Smooth muscle cell (in vitro differentiated cells): ENCODE results near the gene MRC1. TPM values are rescaled to one million over a fixed set of nuclear protein-coding genes. Genes with fewer than 3 reads are reported as not detected.

ENCODE experiments used
- DNase-seq: peaks from one replicate; lab custom pipeline; 2025; ENCODE audit not compliant: unreplicated experiment; lab: John Stamatoyannopoulos, UW
- H2AFZ ChIP-seq: fragments of 200-600 bp; sonication (generic); 2 replicates; pipeline ENCODE4 v1.6.0; 2016; ENCODE audit warnings: antibody characterized with exemption, low read depth, mild to moderate bottlenecking
- H3F3A ChIP-seq: fragments of 200-600 bp; sonication (generic); 2 replicates; pipeline ENCODE4 v1.6.0; 2017; ENCODE audit warnings: antibody characterized with exemption, low read depth
- H3K27ac ChIP-seq: fragments of 200-600 bp; sonication (generic); 2 replicates; pipeline ENCODE4 v1.5.1; 2016; ENCODE audit warnings: low read depth, mild to moderate bottlenecking
- H3K27me3 ChIP-seq: fragments of 200-600 bp; sonication (generic); 2 replicates; pipeline ENCODE4 v1.6.1; 2016; ENCODE audit warnings: low read depth, mild to moderate bottlenecking
- H3K36me3 ChIP-seq: fragments of 200-600 bp; sonication (generic); 2 replicates; pipeline ENCODE4 v1.5.1; 2016; ENCODE audit warnings: low read depth
- H3K4me1 ChIP-seq: fragments of 200-600 bp; sonication (generic); 2 replicates; pipeline ENCODE4 v1.5.1; 2016; ENCODE audit warnings: low read depth
- H3K4me2 ChIP-seq: fragments of 200-600 bp; sonication (generic); 2 replicates; pipeline ENCODE4 v1.6.0; 2016; ENCODE audit warnings: mild to moderate bottlenecking
- H3K4me3 ChIP-seq: fragments of 200-600 bp; sonication (generic); 2 replicates; pipeline ENCODE4 v1.5.1; 2016; ENCODE audit warnings: mild to moderate bottlenecking
- H3K79me2 ChIP-seq: fragments of 200-600 bp; sonication (generic); 2 replicates; pipeline ENCODE4 v1.6.0; 2016; ENCODE audit warnings: low read depth, mild to moderate bottlenecking
- H3K9ac ChIP-seq: fragments of 200-600 bp; sonication (generic); 2 replicates; pipeline ENCODE4 v1.6.0; 2016; ENCODE audit warnings: low read depth
- H3K9me3 ChIP-seq: fragments of 200-600 bp; sonication (generic); replicated peaks from 2 replicates; pipeline ENCODE4 v1.5.1; 2016; ENCODE audit warnings: low read depth
- H4K20me1 ChIP-seq: fragments of 200-600 bp; sonication (generic); 2 replicates; pipeline ENCODE4 v1.6.0; 2016; ENCODE audit warnings: low read depth
- WGBS: methylation state at CpG from one replicate; pipeline ENCODE4 v1.1.7; 2016; ENCODE audit warnings: low lambda C conversion rate; 5-methylcytosine and 5-hydroxymethylcytosine counted together
- polyA plus RNA-seq: library from polyadenylated mRNA; unstranded; fragments of >200 nt; fragmentation: Nextera tagmentation; extraction: Ambion mirVana; gene quantifications from 2 replicates; pipeline ENCODE4 v1.2.1, GENCODE V29; 2016
- total RNA-seq: library from RNA; depleted of rRNA; stranded (reverse); fragments of >200 nt; gene quantifications from 2 replicates; pipeline ENCODE4 v1.2.3, GENCODE V29; 2014
- TF ChIP-seq, protein P1 (sequence below): fragments of 200-600 bp; sonication (generic); IDR thresholded peaks from 2 replicates; pipeline ENCODE4 v1.5.1; 2017; ENCODE audit warnings: borderline replicate concordance, mild to moderate bottlenecking, antibody characterized with exemption; ENCODE audit not compliant: insufficient read depth, poor library complexity, severe bottlenecking

The MRC1 gene
- total and polyA plus RNA-seq, 2 experiments from 2014 or later = not detected

DNA sequence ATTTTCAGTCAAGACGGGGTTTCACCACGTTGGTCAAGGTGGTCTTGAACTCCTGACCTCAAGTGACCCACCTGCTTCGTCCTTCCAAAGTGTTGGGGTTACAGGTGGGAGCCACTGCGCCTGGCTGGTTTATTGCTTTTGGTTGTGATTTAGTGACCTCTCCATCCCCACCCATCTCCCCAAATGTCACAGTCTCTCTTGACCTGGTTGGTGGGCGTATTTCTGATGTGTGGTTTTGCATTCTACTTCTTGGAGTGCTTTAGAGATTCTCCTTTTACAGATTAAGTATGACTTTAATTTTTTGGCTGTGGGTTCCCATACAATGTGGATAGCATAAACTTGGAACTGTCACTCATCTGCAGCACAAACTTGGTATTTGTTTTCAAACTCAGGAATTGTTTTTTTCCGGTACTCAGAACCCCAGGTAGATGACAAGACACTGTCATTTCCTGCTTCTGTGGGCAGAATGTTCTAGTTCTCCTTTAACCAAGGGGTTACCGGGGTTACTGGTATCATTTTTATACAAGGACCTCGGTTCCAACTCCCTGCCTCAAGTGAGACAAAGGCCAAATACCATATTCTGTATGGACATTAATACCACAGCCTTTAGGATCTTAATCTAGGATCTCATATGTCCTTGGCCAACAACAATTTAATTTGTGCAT, 50.5 kb downstream of the MRC1 start:
- Histone ChIP-seq H4K20me1 (no peaks in the 10 kb centered on the region), H3K27me3 (no peaks in the 10 kb centered on the region), H3K9ac (no peak overlapping the region), H3K27ac (no peak overlapping the region), H3K79me2 (no peaks in the 10 kb centered on the region), H3F3A (no peaks in the 10 kb centered on the region), H3K9me3 (no peaks in the 10 kb centered on the region), H3K4me1 (no peaks in the 10 kb centered on the region), H3K4me2 (no peak overlapping the region), H3K4me3 (no peak overlapping the region), H2AFZ (no peak overlapping the region), H3K36me3 (no peaks in the 10 kb centered on the region)
- DNase-seq = no peak
- TF ChIP-seq, protein P1, sequence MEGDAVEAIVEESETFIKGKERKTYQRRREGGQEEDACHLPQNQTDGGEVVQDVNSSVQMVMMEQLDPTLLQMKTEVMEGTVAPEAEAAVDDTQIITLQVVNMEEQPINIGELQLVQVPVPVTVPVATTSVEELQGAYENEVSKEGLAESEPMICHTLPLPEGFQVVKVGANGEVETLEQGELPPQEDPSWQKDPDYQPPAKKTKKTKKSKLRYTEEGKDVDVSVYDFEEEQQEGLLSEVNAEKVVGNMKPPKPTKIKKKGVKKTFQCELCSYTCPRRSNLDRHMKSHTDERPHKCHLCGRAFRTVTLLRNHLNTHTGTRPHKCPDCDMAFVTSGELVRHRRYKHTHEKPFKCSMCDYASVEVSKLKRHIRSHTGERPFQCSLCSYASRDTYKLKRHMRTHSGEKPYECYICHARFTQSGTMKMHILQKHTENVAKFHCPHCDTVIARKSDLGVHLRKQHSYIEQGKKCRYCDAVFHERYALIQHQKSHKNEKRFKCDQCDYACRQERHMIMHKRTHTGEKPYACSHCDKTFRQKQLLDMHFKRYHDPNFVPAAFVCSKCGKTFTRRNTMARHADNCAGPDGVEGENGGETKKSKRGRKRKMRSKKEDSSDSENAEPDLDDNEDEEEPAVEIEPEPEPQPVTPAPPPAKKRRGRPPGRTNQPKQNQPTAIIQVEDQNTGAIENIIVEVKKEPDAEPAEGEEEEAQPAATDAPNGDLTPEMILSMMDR = no peak
- 92% methylated on average over 8 of the region's 8 CpGs for WGBS

- H3K79me2 ChIP-seq = no peaks in the 10 kb centered on the region
- H3K4me2 ChIP-seq = no peak overlapping the region
- no peak overlapping the region for H3K27ac ChIP-seq
- no peak for DNase-seq
- no peak overlapping the region for H3K4me3 ChIP-seq
- no peaks in the 10 kb centered on the region for H3K36me3 ChIP-seq
- no peaks in the 10 kb centered on the region for H3F3A ChIP-seq
- 87% methylated on average over 5 of the region's 5 CpGs for WGBS
- H3K9ac ChIP-seq = no peak overlapping the region
- H3K4me1 ChIP-seq = no peaks in the 10 kb centered on the region
- H4K20me1 ChIP-seq = no peaks in the 10 kb centered on the region
- no peaks in the 10 kb centered on the region for H3K27me3 ChIP-seq
- no peaks in the 10 kb centered on the region for H3K9me3 ChIP-seq
- no peak overlapping the region for H2AFZ ChIP-seq
- TF ChIP-seq, protein P1 = no peak
Observed at GRCh38 chr10:17861760-17862159, 52.6 kb downstream of the MRC1 start.

DNA sequence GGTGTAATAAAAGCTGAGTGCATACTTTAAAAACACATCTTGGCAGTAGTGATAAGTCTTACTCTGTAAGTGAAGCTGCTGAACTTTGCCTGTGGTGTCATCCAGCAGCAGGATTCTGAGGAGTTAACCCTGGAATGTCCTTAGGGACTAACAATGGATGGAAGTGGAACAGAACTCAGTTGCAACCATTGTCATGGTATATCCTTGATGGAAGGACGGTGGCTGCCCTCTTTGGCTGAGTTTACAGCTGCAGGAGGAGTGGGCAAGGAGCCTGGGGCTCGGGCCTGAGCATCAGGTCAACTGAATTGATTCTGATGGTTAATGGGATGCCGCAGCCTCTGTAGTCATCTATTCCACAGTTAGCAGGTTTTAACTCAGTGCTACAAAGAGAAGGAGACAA, 56.2 kb downstream of the MRC1 start:
- Histone ChIP-seq H3K9ac (no peak overlapping the region), H3K4me3 (no peak overlapping the region), H3K9me3 (no peaks in the 10 kb centered on the region), H2AFZ (no peak overlapping the region), H3K27ac (no peak overlapping the region), H3K79me2 (no peaks in the 10 kb centered on the region), H3K4me1 (no peaks in the 10 kb centered on the region), H3K4me2 (no peak overlapping the region), H4K20me1 (no peaks in the 10 kb centered on the region), H3K27me3 (no peaks in the 10 kb centered on the region), H3K36me3 (no peaks in the 10 kb centered on the region), H3F3A (no peaks in the 10 kb centered on the region)
- no peak for DNase-seq
- TF ChIP-seq, protein P1 = no peak
- WGBS = 70% methylated on average over 3 of the region's 3 CpGs

DNA sequence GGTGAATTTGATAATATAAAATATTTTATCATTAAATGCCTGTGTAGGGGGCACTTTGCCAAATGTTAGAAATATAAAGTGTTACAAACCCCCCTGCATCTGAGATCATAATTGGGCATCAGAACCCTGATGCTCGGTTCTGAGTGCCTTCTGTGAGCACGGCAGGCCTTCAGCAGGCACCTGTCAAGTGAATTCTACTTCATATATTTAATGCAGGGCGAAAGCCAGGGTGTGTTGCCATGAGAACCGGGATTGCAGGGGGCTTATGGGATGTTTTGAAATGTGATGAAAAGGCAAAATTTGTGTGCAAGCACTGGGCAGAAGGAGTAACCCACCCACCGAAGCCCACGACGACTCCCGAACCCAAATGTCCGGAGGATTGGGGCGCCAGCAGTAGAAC, 57.2 kb downstream of the MRC1 start:
- no peak overlapping the region for H2AFZ ChIP-seq
- H4K20me1 ChIP-seq = no peaks in the 10 kb centered on the region
- no peak overlapping the region for H3K4me3 ChIP-seq
- 92% methylated on average over 10 of the region's 10 CpGs for whole genome bisulfite sequencing
- TF ChIP-seq, protein P1 = no peak
- no peaks in the 10 kb centered on the region for H3K36me3 ChIP-seq
- no peak overlapping the region for H3K4me2 ChIP-seq
- no peaks in the 10 kb centered on the region for H3K9me3 ChIP-seq
- H3K4me1 ChIP-seq = no peaks in the 10 kb centered on the region
- H3K27ac ChIP-seq = no peak overlapping the region
- no peaks in the 10 kb centered on the region for H3K79me2 ChIP-seq
- H3F3A ChIP-seq = no peaks in the 10 kb centered on the region
- no peak overlapping the region for H3K9ac ChIP-seq
- no peaks in the 10 kb centered on the region for H3K27me3 ChIP-seq
- no peak for DNase-seq
